ENCODE results near the gene RFC2.

The RFC2 gene

GRCh38 chr7:74269757-74270277, 15.6 kb upstream of the RFC2 start:
- peak overlapping the region; percentile 46 for H3K4me3 ChIP-seq (ENCODE audit: control insufficient read depth, low read depth, low read length)
- no peak for TF ChIP-seq CTCF (conservative IDR thresholded peaks at IDR 0.05; ENCODE audit: control insufficient read depth, insufficient read depth, low read depth, low read length)
- DNase-seq (ENCODE audit: low read depth): peak; percentile 67

- TF ChIP-seq CTCF (conservative IDR thresholded peaks at IDR 0.05; ENCODE audit: control insufficient read depth, insufficient read depth, low read depth, low read length): no peak
- no peak overlapping the region for H3K4me3 ChIP-seq (ENCODE audit: control insufficient read depth, low read depth, low read length)
- DNase-seq (ENCODE audit: low read depth): no peak
These were observed 13.8 kb upstream of the RFC2 start for GRCh38 chr7:74267756-74268565.

- no peak for DNase-seq (ENCODE audit: low read depth)
- H3K4me3 ChIP-seq (ENCODE audit: control insufficient read depth, low read depth, low read length): no peak overlapping the region
- TF ChIP-seq CTCF (conservative IDR thresholded peaks at IDR 0.05; ENCODE audit: control insufficient read depth, insufficient read depth, low read depth, low read length): no peak
These were observed 12.2 kb upstream of the RFC2 start for GRCh38 chr7:74266191-74266963.

GRCh38 chr7:74263399-74264120, 9.4 kb upstream of the RFC2 start:
- no peak overlapping the region for H3K4me3 ChIP-seq (ENCODE audit: control insufficient read depth, low read depth, low read length)
- no peak for TF ChIP-seq CTCF (conservative IDR thresholded peaks at IDR 0.05; ENCODE audit: control insufficient read depth, insufficient read depth, low read depth, low read length)
- no peak for DNase-seq (ENCODE audit: low read depth)

GRCh38 chr7:74262639-74263398, 8.6 kb upstream of the RFC2 start:
- no peak overlapping the region for H3K4me3 ChIP-seq (ENCODE audit: control insufficient read depth, low read depth, low read length)
- no peak for TF ChIP-seq CTCF (conservative IDR thresholded peaks at IDR 0.05; ENCODE audit: control insufficient read depth, insufficient read depth, low read depth, low read length)
- DNase-seq (ENCODE audit: low read depth): no peak

GRCh38 chr7:74258639-74259038, 4.4 kb upstream of the RFC2 start:
- TF ChIP-seq CTCF (conservative IDR thresholded peaks at IDR 0.05; ENCODE audit: control insufficient read depth, insufficient read depth, low read depth, low read length): no peak
- no peak for DNase-seq (ENCODE audit: low read depth)
- H3K4me3 ChIP-seq (ENCODE audit: control insufficient read depth, low read depth, low read length): no peak overlapping the region

Measured in fibroblast of mammary gland (primary cell).